ENCODE data around the gene AK3. TPM values are rescaled to one million over a fixed set of nuclear protein-coding genes. Genes with fewer than 3 reads are reported as not detected.
"Not testable (repeated sequence)": the region's sequence is repeated elsewhere in the genome, so short reads cannot be mapped to it uniquely, and the experiment has no call there.

The AK3 gene
- total and polyA plus RNA-seq, 9 of the 15 experiments (the other 6 are each of a cell fraction or from before 2014, with no cell fraction given): 12.2 to 78.6 (median 41.8) TPM

GRCh38 chr9:4774958-4775357 lies 34.0 kb upstream of the AK3 start:
- H3K4me1 ChIP-seq (replicated peaks in 1 of 2; ENCODE audit: control insufficient read depth in 2 of 2, insufficient read depth in 2 of 2, low read length in 2 of 2); H3K27ac ChIP-seq (ENCODE audit: extremely low read depth, low read depth, low read length); H3K4me3 ChIP-seq; H4K20me1 ChIP-seq (replicated peaks; ENCODE audit: control insufficient read depth, insufficient read depth, low read length); H3K4me2 ChIP-seq (ENCODE audit: insufficient read depth, low read length); H3K9me1 ChIP-seq (ENCODE audit: control insufficient read depth, insufficient read depth, low read length); H3K36me3 ChIP-seq (ENCODE audit: control insufficient read depth, insufficient read depth, low read length); BruUV-seq (replicated peaks); in situ Hi-C loops (cut with MboI); FAIRE-seq; POLR2A ChIA-PET; H3K9me3 ChIP-seq (replicated peaks; ENCODE audit: control insufficient read depth, insufficient read depth, low read depth, low read length); ATAC-seq; H2AFZ ChIP-seq (ENCODE audit: low read depth, low read length); DNase-seq (ENCODE audit: extremely low read depth in 1 of 4, low spot score in 3 of 4); H3K9ac ChIP-seq (ENCODE audit: insufficient read depth in 1 of 2, low read depth in 2 of 2, low read length in 2 of 2); intact Hi-C loops (cut with micrococcal nuclease); H3K79me2 ChIP-seq (ENCODE audit: control insufficient read depth, insufficient read depth, low read length); H3K27me3 ChIP-seq (ENCODE audit: control insufficient read depth in 2 of 2, insufficient read depth in 2 of 2, low read length in 2 of 2): not testable (repeated sequence)
- TF ChIP-seq BCOR (IDR thresholded peaks at IDR 0.05) (peak; percentile 63; the same call in 1 of the 2 replicates), KDM1A (IDR thresholded peaks at IDR 0.05) (peak in 1 of 2 experiments; percentile 34; a peak in 1 of 4 replicates), ZNF146 (CRISPR knock-in tag; IDR thresholded peaks at IDR 0.05; ENCODE audit: unreplicated experiment) (peak; percentile 22)
- CTCF ChIA-PET (ENCODE audit: low intra/inter-chr PET ratio): interaction anchor here (0.6 kb wide), 1 partner anchor 12 kb away, joined by 3 read pairs; no protein-coding TSS in a partner anchor
- no CpG with 5 or more reads among the region's 2 CpGs for WGBS (ENCODE audit: insufficient coverage, low coverage, missing lambda C conversion rate)

GRCh38 chr9:4774209-4774608 lies 33.2 kb upstream of the AK3 start:
- Histone ChIP-seq H3K79me2 (ENCODE audit: control insufficient read depth, insufficient read depth, low read length) (no peaks in the 10 kb centered on the region), H4K20me1 (replicated peaks; ENCODE audit: control insufficient read depth, insufficient read depth, low read length) (no peaks in the 10 kb centered on the region), H3K27ac (ENCODE audit: extremely low read depth, low read depth, low read length) (no peak overlapping the region), H3K9ac (ENCODE audit: insufficient read depth in 1 of 2, low read depth in 2 of 2, low read length in 2 of 2) (no peak overlapping the region), H3K27me3 (ENCODE audit: control insufficient read depth in 2 of 2, insufficient read depth in 2 of 2, low read length in 2 of 2) (no peaks in the 10 kb centered on the region), H3K9me3 (replicated peaks; ENCODE audit: control insufficient read depth, insufficient read depth, low read depth, low read length) (no peaks in the 10 kb centered on the region), H3K9me1 (ENCODE audit: control insufficient read depth, insufficient read depth, low read length) (no peaks in the 10 kb centered on the region), H3K4me1 (replicated peaks in 1 of 2; ENCODE audit: control insufficient read depth in 2 of 2, insufficient read depth in 2 of 2, low read length in 2 of 2) (peaks cover 2 to 5% of the 10 kb centered on the region in 2 experiments; a peak in 3 of 5 replicates), H3K36me3 (ENCODE audit: control insufficient read depth, insufficient read depth, low read length) (no peaks in the 10 kb centered on the region), H2AFZ (ENCODE audit: low read depth, low read length) (no peak overlapping the region), H3K4me2 (ENCODE audit: insufficient read depth, low read length) (no peak overlapping the region), H3K4me3 (no peak overlapping the region)
- no peak for FAIRE-seq
- BruUV-seq (replicated peaks): no TSS peak
- ChIA-PET CTCF (ENCODE audit: low intra/inter-chr PET ratio) (interaction anchor here (0.6 kb wide), 1 partner anchor 11 kb away, joined by 3 read pairs; no protein-coding TSS in a partner anchor), POLR2A (interaction anchor here (1.4 kb wide), 1 partner anchor 11 kb away, joined by 3 read pairs; no protein-coding TSS in a partner anchor)
- intact Hi-C loops (cut with micrococcal nuclease): no loop called here
- in situ Hi-C loops (cut with MboI): no loop called here
- no peak for ATAC-seq
- DNase-seq (ENCODE audit: extremely low read depth in 1 of 4, low spot score in 3 of 4): no peak
- WGBS (ENCODE audit: insufficient coverage, low coverage, missing lambda C conversion rate): 0% methylated on average over 1 of the region's 1 CpG
- 0 out of 2 replicates have a peak, but pooled peaks have one; percentile 20 for TF ChIP-seq CEBPB (tag; IDR thresholded peaks at IDR 0.05)
- no peak for TF ChIP-seq SRSF3 (IDR thresholded peaks at IDR 0.05; ENCODE audit: insufficient read depth, low read length)
- TF ChIP-seq RFX1 (IDR thresholded peaks at IDR 0.05): peak; percentile 65

All from K562 (cell line).